Neural progenitor cell (in vitro differentiated cells): ENCODE measurements around the gene DMAP1. TPM values are rescaled to one million over a fixed set of nuclear protein-coding genes. Genes with fewer than 3 reads are reported as not detected.

Experiments used
- DNase-seq: peaks from one replicate; pipeline ENCODE4 v3.0.0-alpha.2; 2016; ENCODE audit warnings: low spot score
- H2AFZ ChIP-seq: fragments of 200-600 bp; sonication (generic); replicated peaks from 2 replicates; pipeline ENCODE4 v1.6.1; 2016; ENCODE audit warnings: antibody characterized with exemption
- H3F3A ChIP-seq: fragments of 200-600 bp; sonication (generic); 2 replicates; pipeline ENCODE4 v1.6.1; 2016; ENCODE audit warnings: antibody characterized with exemption, low read depth
- H3K27ac ChIP-seq: fragments of 200-600 bp; sonication (generic); 2 replicates; pipeline ENCODE4 v1.5.1; 2016; ENCODE audit warnings: mild to moderate bottlenecking
- H3K27me3 ChIP-seq: fragments of 200-600 bp; sonication (generic); 2 replicates; pipeline ENCODE4 v1.6.1; 2016; ENCODE audit warnings: mild to moderate bottlenecking, moderate library complexity
- H3K36me3 ChIP-seq: fragments of 200-600 bp; sonication (generic); 2 replicates; pipeline ENCODE4 v1.5.1; 2016
- H3K4me1 ChIP-seq: fragments of 200-600 bp; sonication (generic); 2 replicates; pipeline ENCODE4 v1.6.1; 2016; ENCODE audit warnings: mixed run types
- H3K4me2 ChIP-seq: fragments of 200-600 bp; sonication (generic); 2 replicates; pipeline ENCODE4 v1.6.1; 2016
- H3K4me3 ChIP-seq: fragments of 200-600 bp; sonication (generic); 2 replicates; pipeline ENCODE4 v1.5.1; 2016
- H3K79me2 ChIP-seq: fragments of 200-600 bp; sonication (generic); 2 replicates; pipeline ENCODE4 v1.6.1; 2016; ENCODE audit warnings: low read depth
- H3K9ac ChIP-seq: fragments of 200-600 bp; sonication (generic); 2 replicates; pipeline ENCODE4 v1.6.1; 2016
- H3K9me3 ChIP-seq: fragments of 200-600 bp; sonication (generic); 2 replicates; pipeline ENCODE4 v1.5.1; 2016; ENCODE audit warnings: low read depth
- H4K20me1 ChIP-seq: fragments of 200-600 bp; sonication (generic); 2 replicates; pipeline ENCODE4 v1.6.1; 2016; ENCODE audit warnings: low read depth
- H3K27ac Mint-ChIP-seq: 3 replicates; pipeline ENCODE4 v1.8.0; 2021; ENCODE audit warnings: mixed read lengths
- H3K27me3 Mint-ChIP-seq: 2 replicates; pipeline ENCODE4 v1.8.0; 2022; ENCODE audit warnings: low read depth, mild to moderate bottlenecking, inconsistent platforms, moderate library complexity, mixed read lengths; ENCODE audit not compliant: insufficient read depth
- H3K36me3 Mint-ChIP-seq: 3 replicates; pipeline ENCODE4 v1.8.0; 2021; ENCODE audit warnings: mixed read lengths
- H3K4me1 Mint-ChIP-seq: 3 replicates; pipeline ENCODE4 v1.8.0; 2021; ENCODE audit warnings: mixed read lengths
- H3K4me3 Mint-ChIP-seq: 3 replicates; pipeline ENCODE4 v1.8.0; 2021; ENCODE audit warnings: mild to moderate bottlenecking, moderate library complexity, mixed read lengths
- H3K9me3 Mint-ChIP-seq: 3 replicates; pipeline ENCODE4 v1.8.0; 2020; ENCODE audit warnings: mixed read lengths
- EZH2 ChIP-seq: fragments of 200-600 bp; sonication (generic); IDR thresholded peaks from 2 replicates; pipeline ENCODE4 v1.6.1; 2017; ENCODE audit warnings: antibody characterized with exemption, mild to moderate bottlenecking, moderate library complexity
- EZH2phosphoT487 ChIP-seq: fragments of 200-600 bp; sonication (generic); IDR thresholded peaks from 2 replicates; pipeline ENCODE4 v1.6.1; 2017; ENCODE audit warnings: antibody characterized with exemption
- total RNA-seq: library from RNA; depleted of rRNA; stranded (reverse); fragments of >200 nt; gene quantifications from 2 replicates; pipeline ENCODE4 v1.2.3, GENCODE V29; 2015; ENCODE audit warnings: low replicate concordance
- TF ChIP-seq, protein P1 (sequence below): fragments of 200-600 bp; sonication (generic); IDR thresholded peaks from 2 replicates; pipeline ENCODE4 v1.5.1; 2017; ENCODE audit warnings: antibody characterized with exemption, mild to moderate bottlenecking

Gene DMAP1
- total RNA-seq, 1 donor from 2014 or later: 22.3 TPM

DNA sequence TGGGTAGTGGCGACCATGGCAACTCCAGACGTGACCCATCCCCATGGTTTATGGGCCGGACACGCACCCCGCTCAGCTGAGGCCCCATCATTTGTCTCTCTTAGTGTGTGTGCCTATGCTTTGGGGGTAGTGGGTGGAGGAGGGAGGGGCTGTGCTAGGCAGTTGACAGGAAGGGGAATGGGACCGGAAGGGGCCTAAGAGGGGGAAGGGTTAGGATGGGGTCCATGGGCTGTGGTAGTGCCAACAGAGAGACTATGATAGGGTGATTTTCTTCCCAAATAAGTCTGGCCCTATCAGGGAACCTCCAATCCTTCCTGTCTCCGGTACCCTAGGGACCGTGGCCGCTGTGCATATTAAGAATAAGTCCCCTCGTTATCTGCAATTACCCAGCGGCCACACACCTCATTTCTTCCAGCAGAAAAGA is 9.9 kb downstream of the DMAP1 start:
- Histone ChIP-seq H3K9me3 (no peaks in the 10 kb centered on the region), H3F3A (peaks cover 1% of the 10 kb centered on the region), H2AFZ (no peak overlapping the region), H3K9ac (no peak overlapping the region), H4K20me1 (no peaks in the 10 kb centered on the region), H3K4me2 (no peak overlapping the region), H3K79me2 (no peaks in the 10 kb centered on the region), H3K4me3 (no peak overlapping the region), H3K27me3 (no peaks in the 10 kb centered on the region), H3K36me3 (no peaks in the 10 kb centered on the region), H3K27ac (no peak overlapping the region), H3K4me1 (no peaks in the 10 kb centered on the region)
- no peak for DNase-seq
- TF ChIP-seq, protein P1, sequence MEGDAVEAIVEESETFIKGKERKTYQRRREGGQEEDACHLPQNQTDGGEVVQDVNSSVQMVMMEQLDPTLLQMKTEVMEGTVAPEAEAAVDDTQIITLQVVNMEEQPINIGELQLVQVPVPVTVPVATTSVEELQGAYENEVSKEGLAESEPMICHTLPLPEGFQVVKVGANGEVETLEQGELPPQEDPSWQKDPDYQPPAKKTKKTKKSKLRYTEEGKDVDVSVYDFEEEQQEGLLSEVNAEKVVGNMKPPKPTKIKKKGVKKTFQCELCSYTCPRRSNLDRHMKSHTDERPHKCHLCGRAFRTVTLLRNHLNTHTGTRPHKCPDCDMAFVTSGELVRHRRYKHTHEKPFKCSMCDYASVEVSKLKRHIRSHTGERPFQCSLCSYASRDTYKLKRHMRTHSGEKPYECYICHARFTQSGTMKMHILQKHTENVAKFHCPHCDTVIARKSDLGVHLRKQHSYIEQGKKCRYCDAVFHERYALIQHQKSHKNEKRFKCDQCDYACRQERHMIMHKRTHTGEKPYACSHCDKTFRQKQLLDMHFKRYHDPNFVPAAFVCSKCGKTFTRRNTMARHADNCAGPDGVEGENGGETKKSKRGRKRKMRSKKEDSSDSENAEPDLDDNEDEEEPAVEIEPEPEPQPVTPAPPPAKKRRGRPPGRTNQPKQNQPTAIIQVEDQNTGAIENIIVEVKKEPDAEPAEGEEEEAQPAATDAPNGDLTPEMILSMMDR: no peak
- TF ChIP-seq EZH2 (no peak), EZH2phosphoT487 (no peak)
- Mint-ChIP-seq H3K9me3 (peaks cover 20% of the 10 kb centered on the region), H3K27me3 (no peaks in the 10 kb centered on the region), H3K4me1 (no peaks in the 10 kb centered on the region), H3K4me3 (no peak overlapping the region), H3K27ac (no peak overlapping the region), H3K36me3 (peaks cover 34% of the 10 kb centered on the region)

DNA sequence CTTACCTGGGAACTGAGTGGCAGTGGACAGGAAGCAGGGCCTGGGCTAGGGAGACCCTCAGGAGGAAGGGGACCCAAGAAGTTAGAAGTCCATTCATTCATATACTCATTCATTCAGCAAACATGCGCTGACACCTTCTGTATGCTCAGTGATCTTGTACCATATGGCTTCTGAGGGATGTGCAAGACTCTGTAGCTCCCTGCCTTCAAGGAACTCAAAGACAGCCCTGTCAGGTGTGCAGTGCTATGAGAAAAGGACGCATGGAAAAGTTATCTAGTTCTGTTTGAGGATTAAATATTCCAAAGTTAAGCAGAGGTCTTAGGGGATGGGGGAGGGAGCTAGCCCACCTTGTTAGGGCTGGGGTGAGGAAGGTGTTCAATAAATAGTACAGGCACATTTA is 12.5 kb downstream of the DMAP1 start:
- H3K36me3 Mint-ChIP-seq: peaks cover 37% of the 10 kb centered on the region
- Histone ChIP-seq H3K9me3 (no peaks in the 10 kb centered on the region), H3K4me2 (no peak overlapping the region), H3K9ac (no peak overlapping the region), H3K4me1 (no peaks in the 10 kb centered on the region), H3K27ac (no peak overlapping the region), H3K27me3 (no peaks in the 10 kb centered on the region), H3K4me3 (no peak overlapping the region), H2AFZ (no peak overlapping the region), H4K20me1 (no peaks in the 10 kb centered on the region), H3K79me2 (no peaks in the 10 kb centered on the region), H3K36me3 (no peaks in the 10 kb centered on the region), H3F3A (no peaks in the 10 kb centered on the region)
- no peaks in the 10 kb centered on the region for H3K27me3 Mint-ChIP-seq
- TF ChIP-seq, protein P1: no peak
- no peak for TF ChIP-seq EZH2
- TF ChIP-seq EZH2phosphoT487: no peak
- peak overlapping the region; percentile 20 for H3K4me3 Mint-ChIP-seq
- peaks cover 20% of the 10 kb centered on the region for H3K9me3 Mint-ChIP-seq
- no peak overlapping the region for H3K27ac Mint-ChIP-seq
- no peaks in the 10 kb centered on the region for H3K4me1 Mint-ChIP-seq
- no peak for DNase-seq

DNA sequence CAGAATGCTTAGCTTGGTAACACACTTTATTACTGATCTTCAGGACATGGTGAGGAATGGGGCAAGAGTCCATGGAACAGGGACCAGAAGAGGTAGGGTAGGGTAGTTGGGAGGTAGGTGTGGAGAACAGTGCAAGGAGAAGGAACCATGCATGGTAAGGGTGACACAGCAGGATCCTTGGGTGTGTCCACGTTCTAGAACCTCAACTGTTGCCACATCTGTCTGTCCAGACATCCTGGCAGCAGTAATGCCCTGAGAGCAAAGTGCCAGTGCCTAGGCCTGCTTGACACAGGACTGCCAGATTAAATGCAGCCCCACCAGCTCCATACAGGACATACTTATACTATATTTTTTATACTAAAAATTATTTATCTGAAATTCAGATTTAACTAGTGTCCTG is 13.9 kb downstream of the DMAP1 start:
- Histone ChIP-seq H3K4me2 (no peak overlapping the region), H3K9ac (no peak overlapping the region), H3K79me2 (no peaks in the 10 kb centered on the region), H3K27ac (no peak overlapping the region), H2AFZ (no peak overlapping the region), H3K4me3 (no peak overlapping the region), H3K9me3 (no peaks in the 10 kb centered on the region), H3F3A (no peaks in the 10 kb centered on the region), H3K27me3 (no peaks in the 10 kb centered on the region), H3K4me1 (no peaks in the 10 kb centered on the region), H3K36me3 (no peaks in the 10 kb centered on the region), H4K20me1 (no peaks in the 10 kb centered on the region)
- H3K36me3 Mint-ChIP-seq: peaks cover 44% of the 10 kb centered on the region
- H3K27me3 Mint-ChIP-seq: peaks cover 2% of the 10 kb centered on the region
- peaks cover 20% of the 10 kb centered on the region for H3K9me3 Mint-ChIP-seq
- H3K4me3 Mint-ChIP-seq: no peak overlapping the region
- no peak overlapping the region for H3K27ac Mint-ChIP-seq
- TF ChIP-seq, protein P1: no peak
- no peak for TF ChIP-seq EZH2phosphoT487
- no peak for TF ChIP-seq EZH2
- no peak for DNase-seq
- no peaks in the 10 kb centered on the region for H3K4me1 Mint-ChIP-seq
